ENCODE measurements around the gene IL12RB2.

Gene IL12RB2

DNA sequence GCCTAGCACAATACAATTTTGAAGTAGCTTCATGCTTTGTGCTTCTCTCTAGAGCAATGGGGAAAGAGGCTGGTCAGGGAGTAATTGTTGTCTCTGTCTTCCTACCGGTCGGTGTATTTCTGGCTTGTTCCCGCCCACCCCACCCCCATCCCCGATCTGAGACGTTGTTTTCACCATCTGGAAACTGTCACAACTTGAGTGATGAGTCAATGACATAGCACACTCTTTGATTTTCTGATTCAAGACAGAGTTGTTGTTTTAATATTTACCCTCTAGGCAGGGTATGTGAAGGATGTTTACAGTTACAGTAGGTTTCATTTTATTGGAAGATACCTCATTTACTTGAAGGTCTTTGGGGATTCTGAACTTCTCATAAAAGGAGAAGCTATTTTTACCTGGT lies 7.0 kb downstream of the IL12RB2 start:
- DNase-seq = no peak

GRCh38 chr1:67316180-67316902 lies 8.7 kb downstream of the IL12RB2 start:
- DNase-seq = no peak

GRCh38 chr1:67316918-67317317 lies 9.2 kb downstream of the IL12RB2 start:
- no peak for DNase-seq

DNA sequence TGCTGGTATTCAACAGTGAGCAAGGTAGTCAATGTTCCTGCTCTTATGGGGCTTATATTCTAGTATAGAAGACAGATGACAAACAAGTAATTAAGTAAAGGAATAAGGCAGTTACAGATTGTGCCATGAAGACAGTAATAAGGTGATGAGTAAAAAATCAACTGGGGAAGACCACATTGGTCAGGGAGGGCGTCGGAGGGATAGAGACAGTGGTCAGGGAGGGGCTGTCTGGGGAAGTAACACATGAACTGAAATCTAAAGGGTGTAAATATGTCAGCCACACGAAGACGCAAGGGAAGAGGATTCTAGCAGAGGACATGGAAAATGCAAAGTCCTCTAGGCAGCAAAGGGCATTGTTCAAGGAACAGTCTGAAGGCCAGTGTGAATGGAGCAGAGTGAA lies 10.1 kb downstream of the IL12RB2 start:
- no peak for DNase-seq

DNA sequence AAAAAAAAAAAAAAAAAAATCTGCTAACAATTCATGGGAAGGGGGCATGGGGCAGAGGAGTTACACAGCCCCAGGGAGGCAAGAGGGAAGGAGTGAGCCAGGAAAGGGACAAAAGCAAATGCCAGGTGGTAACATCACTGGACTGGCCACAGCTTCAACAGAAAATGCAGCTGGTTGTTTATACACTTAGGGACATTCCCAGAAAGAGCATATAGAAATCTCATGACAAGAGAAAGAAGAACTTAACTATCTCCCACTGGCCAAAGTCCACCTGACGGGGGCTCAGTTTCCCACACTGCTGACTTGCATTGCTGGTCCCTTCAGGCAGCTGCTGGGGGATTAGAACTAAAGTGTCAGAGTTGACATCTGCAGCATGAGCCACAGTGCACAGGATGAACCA lies 14.8 kb downstream of the IL12RB2 start:
- no peak for DNase-seq

DNA sequence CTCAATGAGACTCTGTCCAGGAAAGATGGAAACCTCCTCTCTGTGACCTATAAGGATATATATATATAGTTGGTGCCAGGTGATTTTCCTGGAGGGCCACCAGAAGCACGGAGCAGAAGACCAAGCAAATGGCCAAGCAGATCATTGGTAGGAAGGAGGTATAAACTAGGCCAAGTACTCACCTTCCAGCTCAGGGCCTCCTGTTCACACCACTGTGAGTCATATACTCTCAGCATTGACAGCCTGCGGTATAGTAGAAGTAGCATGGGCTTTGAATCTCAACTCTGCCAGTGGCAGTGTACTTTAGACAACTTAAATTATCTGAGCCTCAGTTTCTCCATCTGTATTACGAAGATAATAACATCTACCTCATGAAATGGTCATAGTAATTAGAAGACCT lies 15.4 kb downstream of the IL12RB2 start:
- no peak for DNase-seq

GRCh38 chr1:67324068-67324467 lies 16.4 kb downstream of the IL12RB2 start:
- DNase-seq = no peak

- no peak for DNase-seq
These were observed 20.3 kb downstream of the IL12RB2 start for GRCh38 chr1:67327864-67328466.

DNA sequence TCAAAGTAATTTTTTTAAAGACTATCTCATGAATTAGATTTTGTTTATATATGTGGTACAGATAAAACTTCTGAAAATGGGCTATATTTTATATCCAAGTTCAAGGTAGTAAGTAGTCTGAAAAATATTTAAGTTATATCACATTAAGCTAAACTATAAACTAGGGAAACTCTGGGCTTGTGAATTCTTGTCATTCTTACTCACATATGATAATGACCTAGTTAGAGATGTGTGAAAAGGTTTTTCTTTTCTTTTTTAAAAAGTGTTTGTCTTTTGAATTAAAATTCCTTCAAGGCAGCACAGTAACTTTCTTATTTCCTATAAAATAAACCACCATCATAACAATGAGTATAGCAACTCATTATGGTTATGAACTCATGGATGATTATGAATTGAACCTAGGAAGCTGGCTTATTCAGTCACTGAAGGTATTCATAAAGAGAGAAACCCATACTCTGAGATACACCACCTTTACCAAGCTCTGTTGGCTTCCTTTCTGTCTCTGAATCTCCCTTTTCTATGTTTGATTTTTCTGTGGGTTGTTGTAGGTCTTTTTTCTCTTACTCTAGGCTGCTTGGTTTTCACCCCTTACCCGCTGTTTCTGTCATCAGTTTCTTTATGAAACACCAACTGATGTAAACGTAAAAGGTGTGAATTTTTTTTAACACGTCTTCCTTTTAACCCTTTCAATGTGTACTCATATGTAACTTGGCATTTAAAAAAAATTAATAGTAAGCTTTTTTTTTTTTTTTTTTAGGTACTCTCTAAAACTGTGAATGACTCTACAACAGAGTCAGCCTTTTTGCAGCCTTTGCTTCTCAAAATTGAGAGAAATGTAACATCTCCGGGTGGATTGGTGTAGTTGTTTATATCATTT lies 25.2 kb downstream of the IL12RB2 start:
- DNase-seq = no peak

- no peak for DNase-seq
These were observed 25.9 kb downstream of the IL12RB2 start for GRCh38 chr1:67333603-67334002.

DNA sequence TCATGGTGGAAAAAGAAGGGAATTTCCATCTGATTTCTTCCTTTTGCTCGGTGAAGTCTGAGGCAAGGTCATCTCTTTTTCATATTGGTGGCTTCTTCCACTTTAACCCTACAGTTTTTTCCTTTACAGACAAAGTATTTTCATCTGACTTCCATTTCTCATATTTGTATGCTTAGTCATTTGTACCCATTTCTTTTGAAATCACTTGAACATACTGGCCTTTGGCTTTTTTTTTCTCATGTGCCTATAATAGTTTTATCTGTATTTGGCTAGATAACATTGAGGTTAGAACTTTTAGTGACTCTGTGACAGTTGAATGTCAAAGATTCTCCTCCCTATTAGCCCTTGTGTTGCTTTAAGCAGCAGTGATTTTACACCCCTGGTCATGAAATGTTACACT lies 27.7 kb downstream of the IL12RB2 start:
- no peak for DNase-seq

- no peak for DNase-seq
These were observed 28.5 kb downstream of the IL12RB2 start for GRCh38 chr1:67336157-67336556.

GRCh38 chr1:67336783-67337182 lies 29.1 kb downstream of the IL12RB2 start:
- DNase-seq = no peak

GRCh38 chr1:67338642-67339041 lies 31.0 kb downstream of the IL12RB2 start:
- DNase-seq = no peak

DNA sequence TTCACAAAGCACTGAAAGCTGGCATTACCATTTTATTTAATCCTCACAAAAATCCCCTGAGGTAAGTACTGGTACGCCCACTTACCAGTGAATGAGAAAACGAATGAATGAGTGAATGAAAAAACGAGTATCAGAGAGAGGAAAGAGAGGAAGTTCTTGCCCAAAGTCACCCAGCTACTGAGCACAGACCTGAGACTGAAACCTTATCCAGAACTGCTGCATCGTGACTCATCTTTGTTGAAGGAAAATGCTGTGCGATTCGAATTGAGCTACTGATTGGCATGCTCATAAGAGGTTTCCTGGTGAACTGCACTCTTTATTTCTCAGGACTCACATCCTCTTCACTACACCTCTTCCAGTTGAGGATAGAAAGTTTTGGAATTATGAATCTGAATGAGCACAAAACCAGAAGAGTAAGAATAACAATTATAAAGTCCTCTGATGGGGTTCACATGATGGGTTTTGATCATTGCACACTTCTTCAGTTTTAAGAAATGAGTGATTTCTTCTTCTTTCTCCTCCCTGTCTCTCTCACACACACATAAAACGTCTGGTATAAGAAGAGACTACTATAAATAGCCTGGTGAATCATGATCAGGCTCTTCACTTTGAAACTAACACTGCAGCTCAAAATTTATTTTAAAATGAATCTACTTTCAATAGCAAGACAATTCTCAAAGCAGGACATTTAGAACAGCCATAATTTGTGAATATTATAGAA lies 32.1 kb downstream of the IL12RB2 start:
- DNase-seq = no peak

DNA sequence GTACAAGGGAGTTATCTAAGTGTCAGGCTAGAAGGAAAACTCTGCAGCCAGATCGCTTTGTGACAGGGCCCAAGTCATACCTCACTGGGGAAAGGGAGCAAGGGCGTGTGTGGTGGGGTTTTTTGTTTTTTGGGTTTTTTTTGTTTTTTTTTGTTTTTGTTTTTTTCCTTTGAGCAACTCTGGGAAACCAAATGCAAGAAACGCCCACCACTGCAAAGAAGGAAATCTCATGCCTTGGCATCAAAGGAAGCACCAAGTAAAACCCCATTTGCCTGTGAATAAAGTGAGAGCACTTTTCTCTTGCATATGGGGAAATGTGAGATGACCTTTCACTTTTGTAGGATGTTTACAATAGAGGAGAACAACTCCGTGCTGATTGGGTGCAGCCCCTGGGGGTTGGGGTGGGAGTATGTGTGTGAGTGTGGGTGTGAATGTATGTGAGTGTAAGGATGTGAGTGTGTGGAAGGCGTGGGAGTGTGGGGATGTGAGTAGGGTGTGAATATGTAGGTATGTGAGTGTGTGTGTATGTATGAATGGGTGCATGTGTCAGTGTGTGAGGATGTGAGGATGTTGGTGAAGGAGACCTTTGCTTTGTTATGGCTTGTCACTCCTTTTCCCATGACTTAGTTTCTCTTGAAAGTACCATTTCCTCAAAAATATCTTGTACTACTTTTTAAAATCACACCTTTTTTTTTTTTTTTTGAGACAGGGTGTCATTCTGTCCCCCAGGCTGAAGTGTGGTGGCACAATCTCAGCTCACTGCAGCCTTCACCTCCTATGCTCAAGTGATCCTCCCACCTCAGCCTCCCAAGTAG lies 34.6 kb downstream of the IL12RB2 start:
- DNase-seq = no peak

DNA sequence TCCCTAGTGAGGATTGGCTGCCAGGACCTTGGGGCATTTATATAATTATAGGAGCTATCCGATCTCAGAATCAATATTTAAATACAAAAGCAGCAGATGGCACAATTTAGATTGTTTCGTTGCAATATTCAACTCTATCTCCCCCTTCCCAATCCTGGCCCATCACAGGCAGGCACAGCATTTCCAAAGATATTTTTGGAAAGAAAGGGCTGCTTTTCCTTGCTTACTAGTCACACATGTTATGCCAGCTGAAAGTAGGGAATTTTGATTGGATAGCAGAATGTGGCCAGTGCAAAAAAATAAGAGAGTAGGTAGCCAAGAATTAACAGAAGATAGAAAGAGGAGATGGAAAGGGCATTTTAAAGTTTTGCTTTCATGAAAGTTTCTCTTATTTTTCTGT lies 37.9 kb downstream of the IL12RB2 start:
- DNase-seq = no peak

- no peak for DNase-seq
These were observed 39.3 kb downstream of the IL12RB2 start for GRCh38 chr1:67346982-67347381.

- DNase-seq = no peak
These were observed 40.2 kb downstream of the IL12RB2 start for GRCh38 chr1:67347688-67348472.

DNA sequence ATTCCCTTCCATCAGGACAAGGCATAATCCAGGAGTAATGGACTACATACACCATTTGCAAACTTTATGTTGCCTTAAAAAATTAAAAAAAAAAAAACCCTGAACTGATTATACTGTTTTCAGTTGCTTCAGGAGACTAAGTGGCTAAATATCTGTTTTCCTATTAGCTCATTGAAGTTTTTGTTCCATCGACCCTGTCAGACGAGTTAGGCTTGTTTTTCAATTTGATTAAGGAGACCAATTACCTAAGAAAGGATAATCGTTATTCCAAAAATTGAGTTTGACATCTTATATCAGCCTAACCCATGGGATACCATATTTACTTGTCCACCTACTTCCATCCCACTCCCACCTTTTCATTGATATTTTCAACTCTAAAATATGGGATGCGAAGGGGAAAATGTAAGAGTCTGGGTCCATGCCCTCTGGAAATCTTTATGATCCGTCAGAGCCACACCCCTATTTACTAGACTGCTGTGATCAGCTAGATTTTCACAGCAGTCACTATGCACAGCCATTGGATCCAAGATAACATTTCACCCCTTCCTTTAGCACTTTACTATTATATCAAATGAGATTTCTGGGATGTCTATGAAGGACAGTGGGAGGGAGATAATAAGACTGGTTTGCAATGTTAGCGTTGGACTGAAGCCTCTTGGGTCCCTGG lies 41.0 kb downstream of the IL12RB2 start:
- DNase-seq = no peak

DNA sequence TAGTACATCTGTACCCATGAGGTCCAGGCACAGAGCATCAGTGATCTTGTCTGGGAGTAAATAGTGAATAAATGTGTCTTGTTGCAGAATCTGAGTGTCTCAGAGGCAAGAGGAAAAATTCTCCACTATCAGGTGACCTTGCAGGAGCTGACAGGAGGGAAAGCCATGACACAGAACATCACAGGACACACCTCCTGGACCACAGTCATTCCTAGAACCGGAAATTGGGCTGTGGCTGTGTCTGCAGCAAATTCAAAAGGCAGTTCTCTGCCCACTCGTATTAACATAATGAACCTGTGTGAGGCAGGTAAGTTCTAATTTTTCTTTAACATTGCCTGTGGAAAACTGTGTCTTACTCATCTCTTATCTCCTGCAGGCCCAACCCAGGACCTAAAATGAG lies 43.1 kb downstream of the IL12RB2 start:
- no peak for DNase-seq

Data from activated T-cell treated with anti-CD3 and anti-CD28 coated beads for 4 hours (primary cell).